SH-SY5Y (cell line): ENCODE measurements around the gene ABCB1.

ENCODE experiments used
- GATA2 ChIP-seq: IDR thresholded peaks from 2 replicates; pipeline ENCODE4 v1.6.1; 2011; ENCODE audit warnings: mild to moderate bottlenecking, low read depth, low read length
- GATA3 ChIP-seq: IDR thresholded peaks from 2 replicates; pipeline ENCODE4 v1.6.1; 2011; ENCODE audit warnings: low read depth, mild to moderate bottlenecking, low read length, moderate library complexity

The ABCB1 gene

GRCh38 chr7:87600130-87601124, at the start of gene ABCB1:
Gene ABCB1 (minus strand): TSS chr7:87600884. CDS start chr7:87600184, 700 bp downstream.
- no peak for TF ChIP-seq GATA2
- no peak for TF ChIP-seq GATA3

DNA sequence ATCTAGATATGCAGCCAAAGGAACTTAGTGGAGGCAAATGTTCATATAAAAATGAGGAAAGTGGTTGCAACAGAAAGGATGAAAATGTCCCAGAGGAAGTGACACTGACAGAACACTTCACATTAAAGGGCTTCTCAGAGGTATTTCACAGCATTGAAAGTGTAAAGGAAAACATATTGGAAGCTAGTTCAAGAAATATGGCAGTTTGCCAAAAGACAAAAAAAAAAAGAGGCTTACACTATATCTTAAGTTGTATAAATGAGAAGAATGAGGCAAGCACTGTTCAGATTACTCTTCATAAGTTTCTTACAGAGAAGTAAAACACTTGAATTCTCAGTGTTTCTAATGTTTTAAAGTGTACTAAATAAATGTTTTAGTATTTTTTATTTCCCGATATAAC, 47.6 kb upstream of the ABCB1 start:
- TF ChIP-seq GATA2 = no peak
- TF ChIP-seq GATA3 = no peak

DNA sequence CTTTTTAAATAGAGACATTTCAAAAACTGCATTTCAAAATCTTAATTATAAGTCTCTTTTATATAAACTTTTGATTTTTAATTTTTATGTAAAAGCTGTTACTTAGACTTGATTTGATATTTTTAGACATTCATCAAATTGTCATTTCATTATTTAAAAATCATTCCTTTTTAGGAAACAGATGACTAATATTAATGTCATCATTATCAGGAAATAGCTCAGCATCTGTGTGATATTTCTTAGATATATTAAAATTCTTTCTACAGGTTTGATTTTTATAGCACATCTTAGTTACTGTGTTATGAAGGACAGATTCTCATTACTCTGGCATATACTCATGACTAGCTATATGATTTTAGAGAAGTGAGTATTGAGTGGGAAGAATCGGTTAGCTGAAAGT, 44.8 kb upstream of the ABCB1 start:
- TF ChIP-seq GATA3 = no peak
- TF ChIP-seq GATA2 = no peak

GRCh38 chr7:87635921-87636320, 35.2 kb upstream of the ABCB1 start:
- no peak for TF ChIP-seq GATA2
- no peak for TF ChIP-seq GATA3

DNA sequence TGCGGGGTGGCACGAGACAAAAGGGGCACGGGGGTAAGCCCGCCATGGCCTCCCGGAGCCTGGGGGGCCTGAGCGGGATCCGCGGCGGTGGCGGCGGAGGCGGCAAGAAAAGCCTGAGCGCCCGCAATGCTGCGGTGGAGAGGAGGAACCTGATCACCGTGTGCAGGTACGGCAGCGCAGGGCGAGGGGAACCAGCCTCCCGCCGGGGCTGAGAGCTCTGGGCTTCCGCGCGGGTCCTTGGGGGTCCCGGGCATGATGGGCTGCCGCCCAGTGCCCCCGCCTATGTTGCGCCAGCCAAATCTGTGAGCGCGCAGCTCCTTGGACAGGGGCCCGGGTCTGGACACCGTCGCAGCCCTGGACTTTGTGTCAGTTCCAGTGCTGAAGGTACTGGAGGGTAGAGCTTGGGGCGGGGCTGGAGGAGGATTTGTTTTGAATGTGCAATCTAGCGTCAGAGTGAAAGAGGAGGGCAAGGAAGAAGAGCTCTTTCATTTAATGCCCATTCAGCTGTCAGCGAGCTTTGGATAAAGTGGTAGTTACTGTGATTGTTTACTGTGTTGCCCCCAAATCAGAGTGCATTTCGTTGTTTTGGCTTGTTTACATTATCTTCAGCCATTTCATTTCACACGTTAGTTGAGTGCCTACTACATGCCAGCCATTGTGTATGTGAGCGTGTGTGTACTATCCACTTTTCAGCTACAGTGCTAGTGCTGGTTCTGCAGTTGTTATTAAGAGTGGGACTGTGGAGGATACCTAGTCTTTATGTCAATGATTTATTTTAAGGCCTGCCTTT, 28.3 kb upstream of the ABCB1 start:
- TF ChIP-seq GATA3 = no peak
- TF ChIP-seq GATA2 = no peak

- TF ChIP-seq GATA3 (no peak), GATA2 (no peak)
These were observed 26.9 kb upstream of the ABCB1 start for GRCh38 chr7:87627634-87627994.

DNA sequence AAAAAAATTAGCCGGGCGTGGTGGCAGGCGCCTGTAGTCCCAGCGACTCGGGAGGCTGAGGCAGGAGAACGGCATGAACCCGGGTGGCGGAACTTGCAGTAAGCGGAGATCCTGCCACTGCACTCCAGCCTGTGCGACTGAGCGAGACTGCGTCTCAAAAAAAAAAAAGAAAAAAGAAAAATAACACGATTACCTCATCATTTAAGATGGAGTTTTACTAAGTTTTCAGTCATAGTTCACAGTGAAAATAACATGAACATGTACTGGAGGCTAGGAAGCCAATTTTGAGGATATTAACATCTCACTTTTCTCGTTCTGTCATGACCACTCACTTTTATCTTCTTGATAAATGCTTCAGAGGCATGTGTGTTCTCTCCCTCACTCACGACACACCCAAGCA, 24.4 kb upstream of the ABCB1 start:
- TF ChIP-seq GATA2 = no peak
- no peak for TF ChIP-seq GATA3

DNA sequence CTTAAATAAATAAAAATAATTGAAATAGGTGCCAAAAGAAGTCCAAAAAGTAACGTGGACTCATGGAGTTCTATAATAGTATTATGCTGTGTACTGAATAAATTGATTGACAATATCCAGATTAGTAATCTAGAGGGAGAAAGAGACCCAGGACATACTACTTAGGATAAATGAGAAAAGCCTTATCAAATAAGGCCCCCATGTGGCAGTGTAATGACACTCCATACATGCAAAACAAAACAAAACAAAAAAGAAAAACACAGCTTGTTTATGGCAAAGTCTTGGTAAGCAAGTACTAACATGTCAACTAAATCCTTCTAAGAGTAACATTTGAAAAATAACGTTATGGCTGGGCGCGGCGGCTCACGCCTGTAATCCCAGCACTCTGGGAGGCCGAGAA, 23.9 kb upstream of the ABCB1 start:
- TF ChIP-seq GATA3 = no peak
- TF ChIP-seq GATA2 = no peak

- no peak for TF ChIP-seq GATA2
- TF ChIP-seq GATA3 = no peak
These were observed 14.5 kb upstream of the ABCB1 start for GRCh38 chr7:87615197-87615596.

DNA sequence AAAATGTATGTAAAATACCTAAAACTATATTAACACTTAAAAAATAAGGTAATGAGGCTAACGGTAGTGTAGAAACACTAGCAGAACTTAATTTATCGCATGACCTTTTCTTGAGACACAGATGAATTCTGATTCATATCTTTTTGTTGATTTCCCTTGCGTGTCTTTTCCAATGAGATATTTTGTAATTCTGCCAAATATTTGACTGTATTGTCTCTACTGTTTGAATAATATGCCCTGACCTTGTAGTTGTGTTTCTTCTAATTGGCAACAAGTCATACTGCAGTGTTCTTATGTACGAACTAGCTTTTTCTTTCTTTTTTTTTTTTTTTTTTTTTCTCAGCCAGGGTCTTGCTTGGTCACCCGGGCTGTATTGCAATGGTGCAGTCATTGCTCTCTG, 9.2 kb upstream of the ABCB1 start:
- TF ChIP-seq GATA3 (no peak), GATA2 (no peak)

DNA sequence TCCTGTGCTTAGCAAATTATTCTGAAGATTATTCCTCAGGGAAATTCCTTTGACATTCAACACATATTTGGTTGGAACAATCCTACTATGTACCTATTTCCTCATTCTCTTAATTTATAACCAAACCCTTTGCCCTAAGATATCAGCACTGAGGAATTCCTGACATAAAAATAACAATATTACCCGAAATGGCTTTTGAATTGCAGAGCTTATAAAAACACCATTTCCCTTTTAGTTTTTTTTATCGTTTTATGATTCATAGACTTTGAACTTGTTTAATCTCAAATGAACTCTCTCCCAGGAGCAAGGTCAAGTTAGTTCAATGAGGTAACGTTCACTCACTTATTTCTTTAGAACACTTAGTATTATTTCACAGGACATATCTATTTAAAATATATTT, 7.7 kb upstream of the ABCB1 start:
- TF ChIP-seq GATA3 = no peak

DNA sequence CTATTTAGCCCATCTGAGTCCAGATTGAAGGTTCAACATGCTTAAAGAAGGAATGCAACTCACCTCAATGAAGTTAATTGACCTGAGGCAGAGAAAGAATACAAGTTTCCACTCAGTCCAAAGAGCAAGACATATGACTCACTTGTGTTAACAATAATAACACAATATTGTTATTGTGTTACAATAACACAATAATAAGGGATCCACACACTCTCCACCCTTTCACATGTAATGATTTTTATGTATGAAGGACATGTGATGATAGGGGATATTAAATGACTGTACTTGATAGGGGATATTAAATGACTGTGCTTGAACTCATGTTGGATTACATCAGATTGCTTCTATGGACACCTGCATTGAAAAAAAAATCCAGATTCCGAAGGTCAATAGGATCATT, 3.6 kb upstream of the ABCB1 start:
- TF ChIP-seq GATA3 (no peak), GATA2 (no peak)

DNA sequence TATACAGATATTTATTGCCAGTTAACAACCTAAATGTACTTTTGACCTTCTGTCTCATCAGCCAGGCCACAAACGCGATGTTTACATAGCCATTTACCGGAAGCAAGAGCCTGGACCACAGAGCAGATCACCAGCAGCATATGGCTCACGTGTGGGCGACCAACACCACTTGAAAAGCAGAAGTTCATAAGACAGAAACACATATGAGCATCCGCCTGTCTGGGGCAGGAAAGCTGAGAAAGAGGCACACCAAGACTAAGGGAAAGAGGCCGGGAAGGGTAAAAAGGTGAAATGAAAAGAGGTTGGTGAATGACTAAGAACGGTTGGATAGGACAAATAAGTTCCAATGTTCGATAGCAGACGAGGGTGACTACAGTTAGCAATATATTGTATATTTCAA, 1.3 kb downstream of the ABCB1 start:
- TF ChIP-seq GATA3 (no peak), GATA2 (no peak)

- TF ChIP-seq GATA2 (no peak), GATA3 (no peak)
These were observed 2.3 kb downstream of the ABCB1 start for GRCh38 chr7:87598234-87599009.
